CD14-positive monocyte (primary cell): Measurements from ENCODE around the gene TUBB4B. TPM values are rescaled to one million over a fixed set of nuclear protein-coding genes. Genes with fewer than 3 reads are reported as not detected.
A peak's percentile ranks its signal among the peaks of the same experiment; 100 is the strongest.

Experiments
- DNase-seq, 3 donors: peaks; one replicate each; pipeline ENCODE4 v3.0.0-alpha.2; 2011 to 2022
- H2AFZ ChIP-seq: 2 replicates; pipeline ENCODE4 v1.6.0; 2012; ENCODE audit warnings: mild to moderate bottlenecking, low read depth, low read length, inconsistent platforms; ENCODE audit not compliant: insufficient read depth, poor library complexity, severe bottlenecking
- H3K27ac ChIP-seq, 2 donors: 1 replicate in 1 of 2; 2 replicates in 1 of 2; pipeline ENCODE4 v1.5.1; 2012 to 2013; ENCODE audit warnings: low read length in 2 of 2, control low read depth in 1 of 2, inconsistent platforms in 1 of 2, low read depth in 1 of 2, mild to moderate bottlenecking in 1 of 2
- H3K27me3 ChIP-seq, 2 donors: one replicate each; pipeline versions ENCODE4 v1.6.0 to v1.6.1; 2011 to 2013; ENCODE audit warnings: low read length in 2 of 2; ENCODE audit not compliant: control insufficient read depth in 2 of 2, insufficient read depth in 2 of 2
- H3K36me3 ChIP-seq, 2 donors: replicated peaks in 1 of 2; 1 replicate in 1 of 2; 2 replicates in 1 of 2; pipeline versions ENCODE4 v1.5.1 to v1.6.1; 2012 to 2013; ENCODE audit warnings: low read length in 2 of 2, control low read depth in 1 of 2, inconsistent platforms in 1 of 2, mild to moderate bottlenecking in 1 of 2; ENCODE audit not compliant: insufficient read depth in 2 of 2, control insufficient read depth in 1 of 2
- H3K4me1 ChIP-seq, 2 donors: 1 replicate in 1 of 2; 2 replicates in 1 of 2; pipeline versions ENCODE4 v1.5.1 to v1.6.1; 2012 to 2013; ENCODE audit warnings: low read length in 2 of 2, control low read depth in 1 of 2, inconsistent platforms in 1 of 2, mild to moderate bottlenecking in 1 of 2, moderate library complexity in 1 of 2; ENCODE audit not compliant: insufficient read depth in 2 of 2, control insufficient read depth in 1 of 2
- H3K4me2 ChIP-seq: replicated peaks from 2 replicates; pipeline ENCODE3; 2012; ENCODE audit warnings: low read length, moderate library complexity, mild to moderate bottlenecking; ENCODE audit not compliant: poor library complexity, severe bottlenecking; ENCODE audit errors: extremely low read depth
- H3K4me3 ChIP-seq, 3 experiments: fragments of 200-600 bp in 1 of 3; sonication (generic) in 1 of 3; replicated peaks in 1 of 3; 1 replicate in 2 of 3; 2 replicates in 1 of 3; pipeline ENCODE4 v1.5.1; 2011 to 2013; ENCODE audit warnings: low read length in 3 of 3, mild to moderate bottlenecking in 3 of 3, control low read depth in 2 of 3, low read depth in 2 of 3, inconsistent platforms in 1 of 3, moderate library complexity in 1 of 3
- H3K79me2 ChIP-seq: 2 replicates; pipeline ENCODE4 v1.6.0; 2012; ENCODE audit warnings: mild to moderate bottlenecking, control low read depth, inconsistent platforms, low read length, moderate library complexity; ENCODE audit not compliant: insufficient read depth
- H3K9ac ChIP-seq: 2 replicates; pipeline ENCODE4 v1.6.0; 2017; ENCODE audit warnings: low read length, mild to moderate bottlenecking; ENCODE audit not compliant: insufficient read depth, poor library complexity, severe bottlenecking
- H3K9me3 ChIP-seq, 2 donors: replicated peaks in 1 of 2; 1 replicate in 1 of 2; 2 replicates in 1 of 2; pipeline versions ENCODE4 v1.5.1 to v1.6.1; 2012 to 2013; ENCODE audit warnings: low read length in 2 of 2, control low read depth in 1 of 2; ENCODE audit not compliant: control insufficient read depth in 1 of 2, insufficient read depth in 1 of 2
- H4K20me1 ChIP-seq: 2 replicates; pipeline ENCODE4 v1.6.0; 2012; ENCODE audit warnings: mild to moderate bottlenecking, low read length, control low read depth, moderate library complexity; ENCODE audit not compliant: insufficient read depth
- H3K27ac Mint-ChIP-seq, 7 donors: one replicate each; pipeline ENCODE4 v1.8.0; 2020; ENCODE audit warnings: mild to moderate bottlenecking in 7 of 7, mixed read lengths in 7 of 7, moderate library complexity in 6 of 7, inconsistent platforms in 2 of 7
- H3K27me3 Mint-ChIP-seq, 3 donors: one replicate each; pipeline ENCODE4 v1.8.0; 2021 to 2022; ENCODE audit warnings: low read depth in 3 of 3, mild to moderate bottlenecking in 3 of 3, mixed read lengths in 3 of 3, moderate library complexity in 3 of 3, inconsistent platforms in 1 of 3
- H3K36me3 Mint-ChIP-seq, 2 donors: one replicate each; pipeline ENCODE4 v1.8.0; 2020; ENCODE audit warnings: mixed read lengths in 2 of 2, inconsistent platforms in 1 of 2, mild to moderate bottlenecking in 1 of 2
- H3K4me1 Mint-ChIP-seq: one replicate; pipeline ENCODE4 v1.8.0; 2020; ENCODE audit warnings: mild to moderate bottlenecking, mixed read lengths
- H3K4me3 Mint-ChIP-seq, 2 donors: one replicate each; pipeline ENCODE4 v1.8.0; 2020; ENCODE audit warnings: mild to moderate bottlenecking in 2 of 2, mixed read lengths in 2 of 2, moderate library complexity in 1 of 2
- H3K9me3 Mint-ChIP-seq, 7 donors: one replicate each; pipeline ENCODE4 v1.8.0; 2020 to 2022; ENCODE audit warnings: mixed read lengths in 7 of 7, mild to moderate bottlenecking in 6 of 7, moderate library complexity in 6 of 7, inconsistent platforms in 2 of 7
- WGBS: methylation state at CpG from one replicate; pipeline ENCODE4 v1.1.5; 2013; ENCODE audit warnings: missing lambda C conversion rate; ENCODE audit not compliant: insufficient coverage; 5-methylcytosine and 5-hydroxymethylcytosine counted together
- intact Hi-C, 2 donors: fragments of 100-400 bp; cut with micrococcal nuclease; formaldehyde crosslinking; loops; one replicate each; pipeline versions ENCODE4 v1.15.0 to v1.15.1; 2023
- polyA plus RNA-seq, 3 donors: library from polyadenylated mRNA; depleted of rRNA in 1 of 3; unstranded in 2 of 3; stranded (reverse) in 1 of 3; fragments of 300-500 nt in 2 of 3; fragments of >200 nt in 1 of 3; fragmentation: Illumina TruSeq in 2 of 3; gene quantifications; 1 replicate in 2 of 3; 2 replicates in 1 of 3; pipeline ENCODE4 v1.2.3, GENCODE V29; 2012 to 2021
- TF ChIP-seq, protein P1 (sequence below): fragments of 200-600 bp; IDR thresholded peaks from one replicate; pipeline ENCODE4 v1.8.0; 2022; ENCODE audit warnings: antibody characterized with exemption, mild to moderate bottlenecking

TUBB4B gene
- polyA plus RNA-seq, 3 donors: 58.1 to 284 (median 70.8) TPM

DNA sequence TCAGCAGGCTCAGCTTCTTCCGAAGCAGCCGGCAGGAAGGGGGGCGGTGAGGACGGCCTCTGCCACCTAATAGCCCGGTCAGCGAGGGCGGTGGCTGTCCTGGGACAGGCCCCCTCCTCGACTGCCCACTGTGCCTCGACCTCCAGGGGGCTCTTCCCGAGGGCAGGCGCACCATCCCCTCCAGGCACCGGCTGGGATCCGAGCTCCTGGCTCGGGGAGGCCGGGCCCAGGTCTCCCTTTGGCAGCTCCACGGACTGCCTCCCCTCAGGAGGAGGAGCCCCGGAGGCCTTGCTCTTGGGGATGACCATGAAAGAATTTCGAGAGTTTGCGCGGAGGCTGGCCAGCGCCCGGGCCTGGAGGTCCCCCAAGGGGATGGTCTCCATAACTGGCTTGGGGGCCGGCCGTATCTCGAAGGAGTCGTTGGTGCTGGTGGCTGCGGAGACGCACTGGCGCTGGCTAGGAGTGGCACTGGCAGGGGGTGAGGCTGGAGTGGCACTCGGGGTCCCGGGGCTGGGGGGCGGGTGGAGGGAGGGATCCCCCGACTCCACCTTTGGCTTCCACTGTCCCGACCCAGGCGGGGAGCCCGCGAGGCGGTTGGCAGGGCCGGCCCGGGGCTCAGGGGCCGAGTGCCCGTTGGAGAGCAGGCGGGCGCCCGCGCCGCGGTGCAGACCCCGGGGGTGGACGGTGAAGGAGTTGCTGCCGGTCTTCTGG lies 41.5 kb upstream of the TUBB4B start:
- H3K36me3 ChIP-seq: peaks cover 0 to 2% of the 10 kb centered on the region in 2 donors
- H3K9ac ChIP-seq: peak overlapping the region; percentile 43
- WGBS: 31% methylated on average over 49 of the region's 51 CpGs
- TF ChIP-seq, protein P1, sequence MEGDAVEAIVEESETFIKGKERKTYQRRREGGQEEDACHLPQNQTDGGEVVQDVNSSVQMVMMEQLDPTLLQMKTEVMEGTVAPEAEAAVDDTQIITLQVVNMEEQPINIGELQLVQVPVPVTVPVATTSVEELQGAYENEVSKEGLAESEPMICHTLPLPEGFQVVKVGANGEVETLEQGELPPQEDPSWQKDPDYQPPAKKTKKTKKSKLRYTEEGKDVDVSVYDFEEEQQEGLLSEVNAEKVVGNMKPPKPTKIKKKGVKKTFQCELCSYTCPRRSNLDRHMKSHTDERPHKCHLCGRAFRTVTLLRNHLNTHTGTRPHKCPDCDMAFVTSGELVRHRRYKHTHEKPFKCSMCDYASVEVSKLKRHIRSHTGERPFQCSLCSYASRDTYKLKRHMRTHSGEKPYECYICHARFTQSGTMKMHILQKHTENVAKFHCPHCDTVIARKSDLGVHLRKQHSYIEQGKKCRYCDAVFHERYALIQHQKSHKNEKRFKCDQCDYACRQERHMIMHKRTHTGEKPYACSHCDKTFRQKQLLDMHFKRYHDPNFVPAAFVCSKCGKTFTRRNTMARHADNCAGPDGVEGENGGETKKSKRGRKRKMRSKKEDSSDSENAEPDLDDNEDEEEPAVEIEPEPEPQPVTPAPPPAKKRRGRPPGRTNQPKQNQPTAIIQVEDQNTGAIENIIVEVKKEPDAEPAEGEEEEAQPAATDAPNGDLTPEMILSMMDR: no peak
- peak overlapping the region; percentile 81 to 83 for H3K4me3 Mint-ChIP-seq
- peaks cover 0 to 4% (median 0%) of the 10 kb centered on the region in 3 donors for H3K27me3 Mint-ChIP-seq
- peaks cover 0 to 2% of the 10 kb centered on the region in 2 donors for H3K36me3 Mint-ChIP-seq
- peak overlapping the region in 3 of 7 donors; percentile 54 to 74 (median 73) for H3K27ac Mint-ChIP-seq
- H2AFZ ChIP-seq: no peak overlapping the region
- H4K20me1 ChIP-seq: peaks cover 21% of the 10 kb centered on the region
- H3K79me2 ChIP-seq: peaks cover 36% of the 10 kb centered on the region
- intact Hi-C loops: loop anchor here (1.0 to 5.0 kb wide), 4 partner anchors 11 to 353 kb away; partner anchors contain the start of genes RNF208 (in 2 of the 2), ANAPC2 (in 1 of the 2), MRPL41 (in 1 of the 2) and PNPLA7 (in 1 of the 2)
- H3K9me3 Mint-ChIP-seq: no peaks in the 10 kb centered on the region
- H3K27me3 ChIP-seq: peaks cover 0 to 4% of the 10 kb centered on the region in 2 donors
- H3K9me3 ChIP-seq: no peaks in the 10 kb centered on the region
- H3K4me1 Mint-ChIP-seq: peaks cover 39% of the 10 kb centered on the region
- H3K27ac ChIP-seq: no peak overlapping the region
- H3K4me2 ChIP-seq: peak overlapping the region; percentile 79
- DNase-seq: no peak
- H3K4me1 ChIP-seq: peaks cover 35 to 48% of the 10 kb centered on the region in 2 donors
- peak overlapping the region in 1 of 3 experiments; percentile 41 for H3K4me3 ChIP-seq

- peak; percentile 98 to 100 (median 99) for DNase-seq
- peak within 1 kb of the TSS; percentile 81 to 88 for H3K4me3 Mint-ChIP-seq
- Histone ChIP-seq H4K20me1 (peaks cover 25% of the 10 kb centered on the region), H3K79me2 (peaks cover 43% of the 10 kb centered on the region), H3K9ac (peak within 1 kb of the TSS; percentile 64), H3K27ac (peak within 1 kb of the TSS; percentile 77 to 89), H3K27me3 (peaks cover 0 to 4% of the 10 kb centered on the region in 2 donors), H3K4me2 (peak within 1 kb of the TSS; percentile 79), H2AFZ (peak within 1 kb of the TSS; percentile 74), H3K4me3 (peak within 1 kb of the TSS; percentile 47 to 74 (median 68)), H3K9me3 (no peaks in the 10 kb centered on the region), H3K4me1 (peaks cover 41 to 55% of the 10 kb centered on the region in 2 donors), H3K36me3 (peaks cover 0 to under 1% of the 10 kb centered on the region in 2 donors)
- H3K9me3 Mint-ChIP-seq: no peaks in the 10 kb centered on the region
- peaks cover 0 to 2% of the 10 kb centered on the region in 2 donors for H3K36me3 Mint-ChIP-seq
- peaks cover 43% of the 10 kb centered on the region for H3K4me1 Mint-ChIP-seq
- intact Hi-C loops: loop anchor here (1.0 to 5.0 kb wide), 4 partner anchors 12 to 352 kb away; partner anchors contain the start of genes RNF208 (in 2 of the 2), ANAPC2 (in 1 of the 2), MRPL41 (in 1 of the 2) and PNPLA7 (in 1 of the 2)
- peaks cover 0 to 4% (median 0%) of the 10 kb centered on the region in 3 donors for H3K27me3 Mint-ChIP-seq
- TF ChIP-seq, protein P1: no peak
- H3K27ac Mint-ChIP-seq: peak within 1 kb of the TSS; percentile 77 to 92 (median 89)
- WGBS: under 1% methylated on average over 118 of the region's 118 CpGs
These were observed 40.5 kb upstream of the TUBB4B start, which contains the start of gene TPRN for GRCh38 chr9:137200311-137201204. Gene TPRN (minus strand): TSS chr9:137200741. CDS start chr9:137200711, 30 bp downstream.
